NCI-H1092 treated with DMSO at 0.1 percent for 48 hours (cell line): Measurements from ENCODE around the gene EEF2KMT.
A peak's percentile ranks its signal among the peaks of the same experiment; 100 is the strongest.
"Not testable (repeated sequence)": the region's sequence is repeated elsewhere in the genome, so short reads cannot be mapped to it uniquely, and the experiment has no call there.

Experiments used
- DNase-seq: peaks from one replicate; lab custom pipeline; 2025; lab: John Stamatoyannopoulos, UW

The EEF2KMT gene

GRCh38 chr16:5070431-5071186 lies 27.0 kb downstream of the EEF2KMT start:
- DNase-seq: no peak

GRCh38 chr16:5069854-5070253 lies 27.7 kb downstream of the EEF2KMT start:
- DNase-seq: no peak

GRCh38 chr16:5069048-5069447 lies 28.5 kb downstream of the EEF2KMT start:
- no peak for DNase-seq

GRCh38 chr16:5066511-5066910 lies 31.1 kb downstream of the EEF2KMT start:
- DNase-seq: no peak

- no peak for DNase-seq
Observed at GRCh38 chr16:5065813-5066212, 31.8 kb downstream of the EEF2KMT start, which contains the start of gene C16orf89. C16orf89 (minus strand) TSS chr16:5065956; CDS start chr16:5065908, 48 bp downstream.

GRCh38 chr16:5065326-5065725 lies 32.3 kb downstream of the EEF2KMT start:
- DNase-seq: no peak

- peak; percentile 21 for DNase-seq
Observed at GRCh38 chr16:5064915-5065314, 32.7 kb downstream of the EEF2KMT start.

- no peak for DNase-seq
Observed at GRCh38 chr16:5062790-5063765, 34.5 kb downstream of the EEF2KMT start.

- no peak for DNase-seq
Observed at GRCh38 chr16:5062051-5062450, 35.5 kb downstream of the EEF2KMT start.

GRCh38 chr16:5060073-5060641 lies 37.4 kb downstream of the EEF2KMT start:
- no peak for DNase-seq

- DNase-seq: no peak
Observed at GRCh38 chr16:5059386-5060072, 38.1 kb downstream of the EEF2KMT start.

- no peak for DNase-seq
Observed at GRCh38 chr16:5058476-5058875, 39.1 kb downstream of the EEF2KMT start.

GRCh38 chr16:5056352-5056751 lies 41.2 kb downstream of the EEF2KMT start:
- DNase-seq: peak; percentile 16

GRCh38 chr16:5054876-5055865 lies 42.4 kb downstream of the EEF2KMT start:
- DNase-seq: no peak

GRCh38 chr16:5046914-5047313 lies 50.7 kb downstream of the EEF2KMT start:
- no peak for DNase-seq

GRCh38 chr16:5045499-5046115 lies 52.0 kb downstream of the EEF2KMT start:
- no peak for DNase-seq

- not testable (repeated sequence) for DNase-seq
Observed at GRCh38 chr16:5044581-5044980, 53.0 kb downstream of the EEF2KMT start.

- no peak for DNase-seq
Observed at GRCh38 chr16:5044011-5044540, 53.5 kb downstream of the EEF2KMT start.

- no peak for DNase-seq
Observed at GRCh38 chr16:5042574-5043171, 54.9 kb downstream of the EEF2KMT start.
